Measurements from ENCODE around the gene MMS22L.
A peak's percentile ranks its signal among the peaks of the same experiment; 100 is the strongest.

Gene MMS22L, protein sequence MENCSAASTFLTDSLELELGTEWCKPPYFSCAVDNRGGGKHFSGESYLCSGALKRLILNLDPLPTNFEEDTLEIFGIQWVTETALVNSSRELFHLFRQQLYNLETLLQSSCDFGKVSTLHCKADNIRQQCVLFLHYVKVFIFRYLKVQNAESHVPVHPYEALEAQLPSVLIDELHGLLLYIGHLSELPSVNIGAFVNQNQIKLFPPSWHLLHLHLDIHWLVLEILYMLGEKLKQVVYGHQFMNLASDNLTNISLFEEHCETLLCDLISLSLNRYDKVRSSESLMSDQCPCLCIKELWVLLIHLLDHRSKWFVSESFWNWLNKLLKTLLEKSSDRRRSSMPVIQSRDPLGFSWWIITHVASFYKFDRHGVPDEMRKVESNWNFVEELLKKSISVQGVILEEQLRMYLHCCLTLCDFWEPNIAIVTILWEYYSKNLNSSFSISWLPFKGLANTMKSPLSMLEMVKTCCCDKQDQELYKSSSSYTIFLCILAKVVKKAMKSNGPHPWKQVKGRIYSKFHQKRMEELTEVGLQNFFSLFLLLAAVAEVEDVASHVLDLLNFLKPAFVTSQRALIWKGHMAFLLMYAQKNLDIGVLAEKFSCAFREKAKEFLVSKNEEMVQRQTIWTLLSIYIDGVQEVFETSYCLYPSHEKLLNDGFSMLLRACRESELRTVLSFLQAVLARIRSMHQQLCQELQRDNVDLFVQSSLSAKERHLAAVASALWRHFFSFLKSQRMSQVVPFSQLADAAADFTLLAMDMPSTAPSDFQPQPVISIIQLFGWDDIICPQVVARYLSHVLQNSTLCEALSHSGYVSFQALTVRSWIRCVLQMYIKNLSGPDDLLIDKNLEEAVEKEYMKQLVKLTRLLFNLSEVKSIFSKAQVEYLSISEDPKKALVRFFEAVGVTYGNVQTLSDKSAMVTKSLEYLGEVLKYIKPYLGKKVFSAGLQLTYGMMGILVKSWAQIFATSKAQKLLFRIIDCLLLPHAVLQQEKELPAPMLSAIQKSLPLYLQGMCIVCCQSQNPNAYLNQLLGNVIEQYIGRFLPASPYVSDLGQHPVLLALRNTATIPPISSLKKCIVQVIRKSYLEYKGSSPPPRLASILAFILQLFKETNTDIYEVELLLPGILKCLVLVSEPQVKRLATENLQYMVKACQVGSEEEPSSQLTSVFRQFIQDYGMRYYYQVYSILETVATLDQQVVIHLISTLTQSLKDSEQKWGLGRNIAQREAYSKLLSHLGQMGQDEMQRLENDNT

DNA sequence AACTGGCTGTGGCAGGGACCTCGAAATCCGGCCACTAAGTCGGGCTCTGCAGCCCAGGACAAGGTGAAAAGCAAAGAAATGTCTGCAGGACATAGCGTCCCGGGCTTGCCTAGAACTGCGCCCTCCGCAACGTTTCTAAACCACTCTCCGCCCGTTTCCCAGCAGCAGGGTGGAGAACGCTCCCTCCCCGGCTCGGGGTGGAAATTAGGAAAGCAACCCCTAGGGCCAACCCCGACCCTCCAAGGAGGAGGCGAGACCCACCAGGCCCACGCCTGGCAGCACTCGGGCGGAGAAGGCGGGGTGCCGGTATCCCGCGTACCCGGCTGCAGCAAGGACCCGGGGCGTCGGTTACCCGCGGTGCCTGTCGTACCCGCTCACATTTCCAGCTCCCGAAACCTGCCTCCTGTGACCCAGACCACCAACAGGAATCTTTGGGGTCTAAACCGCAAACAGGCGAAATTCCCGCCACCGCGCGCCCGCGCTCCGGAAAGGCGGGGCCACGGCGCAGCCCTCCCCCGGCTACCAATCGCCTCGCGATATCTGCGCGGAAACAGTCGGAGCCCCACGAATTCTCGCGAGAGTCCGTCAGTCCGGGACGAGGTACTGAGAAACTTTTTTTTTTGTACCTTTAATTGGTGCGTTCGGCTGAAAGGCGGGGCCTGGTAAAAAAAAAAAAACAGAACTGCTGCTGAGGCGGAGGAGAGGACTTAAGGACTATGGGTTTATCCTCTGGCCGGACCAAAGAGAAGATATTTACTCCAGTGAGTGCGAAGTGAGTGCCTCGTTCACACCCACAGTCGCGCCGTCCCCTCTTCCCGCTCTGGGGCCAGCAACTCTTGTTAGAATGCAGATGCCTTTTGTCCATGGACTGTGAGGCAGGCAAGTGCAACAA lies at the start of gene MMS22L:
TSS of gene MMS22L (minus strand) at position 491 of the 892 bp plus-strand sequence. CDS start 739 bp downstream, outside the sequence.
- peak; percentile 74 to 90 for DNase-seq

DNA sequence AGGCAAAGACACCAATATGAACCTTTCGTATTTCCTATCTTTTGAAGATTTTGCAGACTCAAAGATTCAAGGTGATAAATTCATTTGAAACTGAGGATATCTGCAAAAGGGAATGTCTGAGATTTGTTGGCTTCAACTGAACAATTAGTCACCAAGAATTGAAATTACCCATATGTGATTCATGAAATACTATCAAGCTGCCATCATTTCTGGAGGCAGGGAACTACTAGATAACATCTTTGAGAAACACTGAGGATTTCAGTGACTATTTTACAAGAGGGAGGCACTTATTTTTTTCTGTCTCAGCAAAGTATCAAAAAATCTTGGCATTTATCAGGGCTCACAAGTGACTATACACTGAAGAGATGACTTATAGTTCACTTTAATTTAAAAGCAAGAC lies 39.8 kb upstream of the MMS22L start:
- no peak for DNase-seq

DNA sequence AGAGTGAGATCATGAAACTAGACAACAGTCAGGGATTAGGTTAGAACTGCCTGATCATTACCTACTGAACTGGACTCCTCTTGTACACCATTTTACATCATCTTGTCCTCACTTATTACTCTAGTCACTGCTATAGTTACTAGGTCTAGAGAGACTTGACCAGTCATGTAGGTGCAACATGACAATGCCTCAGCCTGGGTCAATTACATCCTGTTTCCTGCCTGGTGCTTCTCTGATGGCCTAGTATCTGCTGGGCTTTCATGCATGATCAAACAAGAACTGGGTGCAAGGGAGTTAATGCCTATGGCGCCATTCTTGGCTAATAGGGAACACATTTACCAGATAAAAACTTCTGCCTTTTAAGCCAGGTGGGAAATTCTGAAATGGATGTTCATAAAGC lies 39.2 kb upstream of the MMS22L start:
- no peak for DNase-seq

DNA sequence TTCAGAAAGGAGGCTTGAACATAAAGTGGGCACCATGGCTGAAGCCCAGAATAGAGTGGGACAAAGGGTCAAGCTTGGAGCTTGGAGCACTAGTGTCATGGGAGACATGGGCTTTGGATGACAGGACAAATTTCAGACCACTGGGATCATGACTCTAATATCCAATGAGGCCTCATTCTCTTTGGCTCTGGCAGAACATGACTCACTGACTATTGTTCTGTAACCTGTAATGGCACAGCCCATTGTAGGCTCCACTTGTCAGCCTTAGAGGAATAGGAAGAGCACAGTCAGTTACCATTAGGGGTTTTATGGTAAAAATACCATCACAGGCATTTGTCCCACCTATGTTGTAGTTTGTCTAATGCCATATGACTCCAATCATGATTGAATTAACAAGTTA lies 34.0 kb upstream of the MMS22L start:
- DNase-seq, result no peak

DNA sequence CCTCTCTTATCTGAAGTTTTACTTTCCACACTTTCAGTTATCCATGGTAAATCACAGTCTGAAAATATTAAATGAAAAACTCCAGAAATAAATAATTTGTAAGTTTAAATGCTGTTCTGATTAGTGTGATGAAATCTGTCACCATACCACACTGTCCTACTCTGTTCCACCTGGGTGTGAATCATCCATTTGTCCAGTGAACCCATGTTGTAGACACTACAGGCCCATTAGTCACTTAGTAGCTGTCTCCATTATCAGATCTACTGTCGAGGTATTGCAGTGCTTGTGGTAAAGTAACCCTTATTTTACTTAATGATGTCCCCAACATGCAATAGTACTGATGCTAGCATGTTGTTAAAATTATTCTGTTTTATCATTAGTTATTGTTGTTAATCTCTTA lies 29.2 kb upstream of the MMS22L start:
- DNase-seq, result no peak

DNA sequence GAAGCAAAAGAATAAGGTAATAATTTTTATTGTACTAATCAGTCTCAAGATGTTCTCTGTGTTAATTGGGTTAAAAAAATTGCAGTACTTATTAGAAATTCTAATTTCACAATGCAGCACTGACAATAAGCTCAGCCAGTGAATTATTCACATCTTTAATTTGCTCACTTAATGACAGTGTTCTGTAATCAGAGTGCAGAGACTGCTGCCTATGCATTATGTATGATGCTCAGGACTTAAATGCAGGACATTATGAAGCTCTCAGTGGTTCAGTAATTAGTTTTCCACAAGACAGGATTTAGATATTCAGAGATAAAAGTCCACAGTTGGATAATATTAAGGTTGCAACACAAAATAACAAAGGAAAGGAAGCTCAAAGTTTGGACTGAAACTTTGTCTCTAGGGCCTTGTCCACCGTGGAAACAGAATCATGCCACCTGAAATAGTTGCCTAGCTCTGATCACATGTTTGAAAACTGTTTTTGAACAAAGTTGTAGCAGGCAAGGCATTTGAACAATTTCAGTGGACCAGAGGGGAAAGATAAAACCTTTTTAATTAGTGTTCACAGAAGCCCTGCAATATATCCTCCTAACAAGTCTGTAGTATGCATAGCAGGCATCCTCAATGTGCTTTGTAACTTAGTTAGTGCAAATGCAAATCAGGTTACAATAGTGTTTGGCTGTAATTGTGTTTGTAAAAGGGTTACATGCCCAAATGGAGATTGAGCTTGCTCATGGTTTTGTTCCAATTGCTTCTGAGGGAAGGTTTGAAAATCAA lies 23.7 kb upstream of the MMS22L start:
- DNase-seq, result no peak

DNA sequence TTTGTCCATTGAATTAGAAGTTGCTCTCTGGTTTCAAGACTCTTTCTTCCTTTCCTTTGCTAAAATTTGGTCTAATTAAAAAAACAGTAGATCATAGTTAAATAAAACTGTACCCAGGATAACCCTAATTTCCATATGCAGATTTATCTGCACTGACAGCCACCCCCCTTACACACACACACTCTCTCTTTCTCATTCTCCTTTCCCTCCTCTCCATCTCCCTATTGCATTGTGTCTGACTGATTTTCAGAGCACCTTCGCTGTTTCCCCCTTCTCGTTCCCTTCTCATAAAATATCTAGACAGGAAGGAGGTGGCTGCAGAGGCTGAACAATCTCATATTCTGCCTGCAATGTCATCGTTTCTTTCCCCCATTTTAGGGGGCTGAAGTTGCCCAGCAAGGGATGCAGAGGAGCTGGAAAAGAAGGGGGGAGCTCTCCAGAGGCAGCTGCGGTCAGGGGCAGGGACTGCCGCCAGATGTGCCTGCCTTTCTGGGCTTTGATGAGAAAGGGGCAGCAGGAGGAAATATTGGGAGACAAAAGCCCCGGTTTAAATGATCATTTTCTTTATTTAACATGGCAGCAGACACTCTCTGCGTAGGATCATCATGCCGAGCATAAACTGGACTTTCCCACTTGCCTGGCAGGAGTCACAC lies 22.5 kb upstream of the MMS22L start:
- no peak for DNase-seq

DNA sequence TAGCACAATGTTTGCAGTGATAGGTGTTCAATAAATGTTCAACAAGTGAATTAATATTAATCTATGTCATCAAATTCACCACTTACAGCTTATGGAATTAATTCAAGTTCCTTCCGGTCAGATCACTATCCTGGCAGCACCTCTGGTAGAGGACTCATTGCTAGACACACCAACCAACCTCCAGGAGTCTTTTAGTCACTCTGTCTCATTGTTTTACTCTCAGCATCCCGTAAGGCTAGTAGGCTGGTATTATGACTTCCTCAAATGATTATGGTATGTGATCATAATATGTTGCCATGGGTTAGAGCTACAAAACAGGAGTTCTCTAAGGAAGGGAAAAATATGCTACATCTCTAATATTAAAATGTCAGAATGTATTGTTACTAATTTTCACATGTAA lies 21.7 kb upstream of the MMS22L start:
- no peak for DNase-seq

DNA sequence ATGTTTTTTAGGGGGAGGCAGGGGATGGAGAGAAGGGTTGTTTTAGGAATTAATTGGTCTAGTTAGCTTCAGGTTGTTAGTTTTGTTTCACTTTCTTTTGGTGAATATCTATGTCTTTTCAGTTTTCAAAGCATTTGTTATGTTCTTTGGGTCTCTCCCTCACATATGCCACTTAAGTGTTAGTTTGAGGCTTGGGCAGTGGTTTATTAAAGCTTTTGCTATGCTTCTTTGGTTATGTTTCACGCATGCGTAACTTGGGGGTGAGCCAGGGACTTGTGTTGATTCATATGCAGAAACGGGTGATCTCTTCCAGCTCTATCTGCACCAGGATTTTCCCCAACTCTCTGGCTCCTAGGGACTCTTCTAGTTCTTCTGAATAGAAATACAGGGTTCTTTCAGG lies 11.4 kb upstream of the MMS22L start:
- DNase-seq, result no peak

DNA sequence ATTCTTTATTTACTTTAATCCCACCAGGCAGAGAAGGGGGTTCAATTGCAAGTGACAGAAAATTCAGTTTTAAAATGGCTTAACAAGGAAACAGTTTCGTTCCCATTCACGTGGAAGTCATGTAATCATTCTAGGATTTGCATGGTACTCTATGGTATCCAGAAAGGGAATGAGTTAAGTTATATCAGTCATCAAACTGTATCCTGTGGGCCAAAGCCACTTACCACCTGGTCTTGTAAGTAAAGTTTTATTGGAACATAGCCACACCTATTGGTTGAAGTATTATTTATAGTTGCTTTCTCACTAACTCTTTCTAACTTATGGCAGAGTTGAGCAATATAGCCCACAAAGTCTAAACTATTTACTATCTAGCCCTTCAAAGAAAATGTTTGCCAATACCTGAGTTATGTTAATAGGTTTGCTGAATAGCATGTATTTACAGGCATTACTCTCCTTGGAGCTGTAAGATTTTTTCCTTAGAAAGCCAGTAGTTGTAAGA lies 10.2 kb upstream of the MMS22L start:
- no peak for DNase-seq

DNA sequence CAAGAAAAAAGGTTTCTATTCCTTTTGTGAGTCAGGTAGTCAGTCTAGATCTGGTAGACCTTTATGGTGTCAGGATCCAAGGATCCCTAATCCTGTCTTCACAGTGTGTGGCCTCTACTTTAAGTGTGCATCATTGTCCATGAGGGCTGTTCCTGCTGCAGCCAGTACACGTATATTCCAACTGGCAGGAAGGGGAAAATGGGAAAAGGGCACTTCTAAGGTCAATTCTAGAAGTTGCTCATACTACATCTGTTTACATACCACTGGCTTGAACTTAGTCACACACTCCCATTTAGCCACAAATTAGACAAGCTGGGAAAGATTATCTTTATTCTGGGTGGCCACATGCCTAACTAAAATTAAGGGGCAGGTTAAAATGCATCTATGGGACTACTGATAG lies 9.7 kb upstream of the MMS22L start:
- DNase-seq, result no peak

DNA sequence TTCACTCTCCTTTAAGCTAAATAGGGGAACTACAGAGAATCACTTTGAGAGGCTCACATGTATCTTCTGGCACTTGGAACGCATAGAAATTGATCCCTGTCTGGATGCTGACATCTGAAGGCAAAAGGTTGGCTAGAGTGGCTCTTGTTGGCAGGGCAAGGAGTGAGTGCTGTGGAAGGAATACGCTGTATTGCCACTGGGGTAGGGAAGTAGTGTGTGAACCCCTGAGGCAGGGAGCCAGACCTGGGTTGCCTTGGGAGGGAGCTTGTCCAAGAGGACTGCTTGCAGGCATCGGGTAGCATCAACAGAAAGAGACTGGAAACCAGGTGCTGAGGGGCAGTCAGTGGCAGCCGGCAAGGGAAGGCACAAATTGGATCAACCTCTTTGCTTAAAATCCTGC lies 8.9 kb upstream of the MMS22L start:
- no peak for DNase-seq

DNA sequence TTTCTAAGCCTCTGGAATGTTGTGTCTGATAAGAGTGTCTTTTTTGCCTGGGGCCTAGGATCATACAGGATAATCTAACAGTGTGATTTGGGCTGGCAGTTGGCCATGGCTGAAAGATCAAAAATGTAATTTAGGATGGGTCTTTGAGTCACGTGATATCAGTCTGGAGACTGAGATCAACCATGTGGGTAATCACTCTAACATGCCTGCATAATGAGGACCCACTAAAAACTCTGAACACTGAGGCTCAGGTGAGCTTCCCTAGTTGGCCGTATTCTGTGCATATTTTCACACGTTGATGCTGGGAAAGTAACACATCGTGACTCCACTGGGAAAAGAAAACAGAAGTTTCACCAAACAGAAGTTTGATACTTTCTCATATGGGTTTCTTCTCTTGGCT lies 6.3 kb upstream of the MMS22L start:
- DNase-seq, result no peak

DNA sequence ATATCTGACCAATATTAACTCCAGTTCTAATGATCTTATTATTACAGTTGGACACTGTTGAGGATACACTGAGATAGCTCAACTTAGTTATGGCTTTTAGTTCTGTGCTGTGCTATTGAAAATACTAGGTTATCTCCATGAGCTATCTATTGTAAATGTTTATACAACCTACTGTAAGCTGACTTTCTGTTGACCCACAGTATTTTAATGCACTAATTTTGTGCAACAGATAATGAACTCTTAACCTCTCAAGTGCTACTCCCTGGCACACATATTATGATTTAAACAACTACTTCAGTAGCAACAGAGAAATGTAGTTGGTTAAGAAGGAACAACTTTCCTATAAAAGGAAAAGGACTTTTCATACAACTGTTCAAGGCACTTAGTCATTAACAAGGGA lies 5.2 kb upstream of the MMS22L start:
- DNase-seq, result no peak

DNA sequence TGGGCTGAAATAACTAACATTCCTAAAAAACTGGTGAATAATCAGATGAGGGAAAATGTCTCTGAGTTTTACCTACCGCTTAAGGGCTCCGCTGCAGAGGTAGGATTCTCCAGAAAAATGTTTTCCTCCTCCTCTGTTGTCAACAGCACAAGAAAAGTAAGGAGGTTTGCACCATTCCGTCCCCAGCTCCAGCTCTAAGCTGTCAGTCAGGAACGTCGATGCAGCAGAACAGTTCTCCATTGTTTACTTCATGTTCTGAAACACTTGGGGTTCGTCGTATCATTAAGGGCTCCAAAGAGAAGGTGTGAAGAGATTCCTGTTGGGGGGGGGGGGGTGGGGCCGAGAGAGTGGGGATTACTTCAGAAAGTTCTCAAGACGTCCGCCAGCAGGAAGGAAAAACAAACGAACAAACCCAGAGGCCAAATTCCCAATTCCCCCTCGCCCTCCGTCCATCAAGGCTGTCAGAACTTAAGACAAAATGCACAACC lies 734 bp downstream of the MMS22L start:
- no peak for DNase-seq

DNA sequence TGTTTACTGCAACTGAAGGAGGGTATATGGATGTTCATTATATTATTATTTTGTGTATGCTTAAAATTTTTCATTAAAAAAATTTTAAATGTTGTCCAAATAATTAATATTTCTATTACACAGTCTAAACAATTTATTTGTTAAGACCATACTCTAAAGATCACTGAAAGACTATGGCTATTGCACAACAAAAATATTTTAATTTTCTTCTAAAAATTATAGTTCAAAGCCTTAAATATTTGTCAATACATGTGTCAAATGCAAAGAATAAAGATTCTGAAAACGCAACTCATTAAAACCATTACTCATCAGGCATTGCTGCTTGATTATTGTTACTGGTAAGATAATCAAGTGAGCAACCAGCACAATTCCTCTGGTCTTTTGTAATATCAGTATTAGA lies 2.2 kb downstream of the MMS22L start:
- no peak for DNase-seq

DNA sequence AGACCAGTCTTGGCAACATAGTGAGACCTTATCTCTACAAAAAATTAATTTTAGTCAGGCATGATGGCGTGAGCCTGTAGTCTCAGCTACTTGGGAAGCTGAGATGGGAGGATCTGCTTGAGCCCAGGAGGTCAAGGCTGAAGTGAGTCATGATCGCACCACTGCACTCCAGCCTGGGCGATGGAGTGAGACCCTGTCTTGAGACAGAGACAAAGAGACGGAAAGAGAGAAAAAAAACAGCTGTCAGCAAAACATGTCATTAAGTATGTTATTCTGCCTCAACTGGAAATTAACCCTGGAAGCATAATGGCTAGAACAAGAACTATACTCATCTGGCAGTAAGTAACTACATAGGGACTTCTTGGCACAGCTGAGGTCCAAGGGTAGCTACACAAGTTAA lies 7.2 kb downstream of the MMS22L start:
- DNase-seq, result no peak

DNA sequence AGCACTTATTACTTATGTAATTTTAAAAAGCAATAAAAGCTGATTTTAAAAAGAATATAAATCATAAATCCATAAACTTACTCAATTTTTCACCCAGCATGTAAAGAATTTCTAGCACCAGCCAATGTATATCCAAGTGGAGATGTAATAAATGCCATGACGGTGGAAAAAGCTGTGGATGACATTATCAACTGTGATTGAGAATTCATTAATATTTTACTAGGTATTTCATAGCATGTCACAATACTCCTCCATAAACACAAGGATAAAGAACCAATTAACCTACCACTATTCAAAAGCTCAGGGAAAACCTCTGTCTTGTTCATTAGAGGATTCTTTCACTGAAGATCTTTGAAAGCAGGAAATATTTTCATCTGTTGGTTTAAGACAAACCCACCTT lies 13.2 kb downstream of the MMS22L start:
- DNase-seq, result no peak

DNA sequence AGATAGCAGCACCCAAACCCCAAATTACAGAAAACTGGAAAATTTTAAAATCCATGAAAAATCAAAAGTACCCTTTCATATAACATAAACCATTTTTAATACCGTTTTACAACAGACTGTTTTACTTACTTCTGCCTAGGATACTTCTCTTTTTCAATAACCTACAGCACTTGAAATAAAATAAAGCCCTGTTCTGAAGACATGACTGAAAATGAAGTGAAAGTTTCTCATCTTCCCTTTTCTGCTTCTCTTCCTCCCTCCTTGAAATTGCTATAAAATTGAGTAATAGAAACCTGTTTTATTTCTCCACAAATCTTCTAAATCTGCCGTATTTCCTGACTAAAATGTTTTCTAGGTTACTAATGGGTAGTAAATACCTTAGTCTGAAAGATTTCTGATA lies 20.3 kb downstream of the MMS22L start:
- no peak for DNase-seq

DNA sequence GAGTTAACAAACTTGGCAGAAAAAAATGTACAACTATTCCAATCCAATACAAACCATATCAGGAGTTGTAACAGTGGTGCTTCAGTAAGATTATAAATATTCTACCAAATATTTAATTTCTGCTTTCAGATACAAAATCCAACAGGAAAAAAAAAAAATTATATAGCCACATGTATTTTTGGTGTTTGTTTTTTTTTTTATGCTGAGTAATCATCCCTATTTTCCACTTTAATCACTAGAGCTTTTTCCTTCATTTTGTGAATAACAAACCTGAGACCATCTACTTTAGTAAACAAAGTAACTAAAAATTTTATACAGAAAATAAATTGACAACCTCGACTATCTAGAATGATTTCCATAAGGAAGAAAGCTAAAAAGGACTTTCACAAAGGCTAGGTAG lies 36.2 kb downstream of the MMS22L start:
- DNase-seq, result no peak

DNA sequence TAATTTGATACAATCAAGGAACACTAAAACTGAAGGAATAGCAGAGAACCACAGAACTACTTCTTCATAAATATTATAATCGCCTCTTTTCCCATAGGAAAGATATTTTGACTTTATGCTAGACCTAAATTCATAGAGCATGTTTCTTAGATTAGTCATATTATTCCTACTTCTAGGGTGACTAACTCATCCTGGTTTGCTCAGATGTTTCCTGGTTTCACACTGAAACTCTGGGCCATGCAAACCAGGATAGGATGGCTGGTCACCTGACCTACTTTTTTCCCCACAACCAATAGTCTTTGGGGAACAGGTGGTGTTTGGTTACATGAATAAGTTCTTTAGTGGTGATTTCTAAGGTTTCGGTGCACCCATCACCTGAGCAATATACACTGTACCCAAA lies 42.8 kb downstream of the MMS22L start:
- no peak for DNase-seq

Data from bone marrow (tissue), 2 donors.